K562 (cell line): ENCODE data around the gene TEX22. TPM values are rescaled to one million over a fixed set of nuclear protein-coding genes. Genes with fewer than 3 reads are reported as not detected.

Source experiments
- AFF4 ChIP-seq: sonication (generic); formaldehyde crosslinking; IDR thresholded peaks from 2 replicates; pipeline ENCODE4 v1.8.0; 2023; ENCODE audit warnings: mild to moderate bottlenecking, missing genetic modification reagents
- HMG20A ChIP-seq: fragments of 450-650 bp; formaldehyde crosslinking; conservative IDR thresholded peaks from 2 replicates; pipeline ENCODE4 v1.4.0; 2020; ENCODE audit warnings: mild to moderate bottlenecking, mixed read lengths
- KDM5B ChIP-seq: fragments of 200-600 bp; sonication (generic); IDR thresholded peaks from 2 replicates; pipeline ENCODE4 v1.6.1; 2012; ENCODE audit warnings: low read depth, mild to moderate bottlenecking, moderate library complexity, low read length, control low read depth, inconsistent platforms; ENCODE audit not compliant: insufficient replicate concordance
- PHTF2 ChIP-seq: fragments of 250-450 bp; sonication (Bioruptor Pico); IDR thresholded peaks from 2 replicates; pipeline ENCODE4 v1.5.0; 2021; ENCODE audit warnings: mild to moderate bottlenecking
- POLR2B ChIP-seq: fragments of 450-650 bp; IDR thresholded peaks from 2 replicates; pipeline ENCODE4 v1.6.1; 2018; ENCODE audit warnings: low read depth; ENCODE audit not compliant: partially characterized antibody
- POU5F1 ChIP-seq: fragments of 150-350 bp; IDR thresholded peaks from 2 replicates; pipeline ENCODE4 v1.6.1; 2014; ENCODE audit warnings: borderline replicate concordance, low read length, low read depth, mild to moderate bottlenecking; ENCODE audit not compliant: partially characterized antibody
- PRPF4 ChIP-seq: fragments of 200-400 bp; formaldehyde crosslinking; IDR thresholded peaks from one replicate; pipeline ENCODE4 v1.6.1; 2017; ENCODE audit warnings: low read length, low read depth, mild to moderate bottlenecking; ENCODE audit not compliant: insufficient read depth, poor library complexity, severe bottlenecking
- RBM25 ChIP-seq: fragments of 200-400 bp; formaldehyde crosslinking; IDR thresholded peaks from 2 replicates; pipeline ENCODE4 v1.6.1; 2018; ENCODE audit warnings: low read length, low read depth, moderate library complexity; ENCODE audit not compliant: severe bottlenecking
- SIRT6 ChIP-seq: IDR thresholded peaks from one replicate; pipeline ENCODE4 v1.6.1; 2012; ENCODE audit warnings: low read depth, mild to moderate bottlenecking, control low read depth, inconsistent platforms, low read length, moderate library complexity
- SREBF2 ChIP-seq: sonication (generic); formaldehyde crosslinking; IDR thresholded peaks from 2 replicates; pipeline ENCODE4 v1.4.0; 2020; ENCODE audit warnings: mild to moderate bottlenecking, missing genetic modification reagents
- TCF7L2 ChIP-seq: fragments of 150-350 bp; IDR thresholded peaks from 2 replicates; pipeline ENCODE4 v1.6.1; 2016; ENCODE audit warnings: low read depth, mild to moderate bottlenecking, low read length, moderate library complexity
- TFAP4 ChIP-seq: sonication (generic); formaldehyde crosslinking; IDR thresholded peaks from 2 replicates; pipeline ENCODE4 v1.8.0; 2022; ENCODE audit warnings: missing genetic modification reagents, mild to moderate bottlenecking, moderate library complexity, borderline replicate concordance
- ZC3H11A ChIP-seq: IDR thresholded peaks from 2 replicates; pipeline ENCODE4 v1.6.1; 2012; ENCODE audit warnings: low read depth, low read length, improper control_type of control experiment
- polyA plus RNA-seq, 8 experiments: library from polyadenylated mRNA; depleted of rRNA in 4 of 8; stranded (reverse) in 5 of 8; unstranded in 3 of 8; fragments of >200 nt; fragmentation: Nextera tagmentation in 2 of 8; fragmentation: Illumina TruSeq in 1 of 8; extraction: Ambion mirVana in 2 of 8; extraction: Trizol in 1 of 8; gene quantifications; 2 replicates each; pipeline versions ENCODE4 v1.2.1 to v1.2.3, GENCODE V29; 2011 to 2014; ENCODE audit warnings: inconsistent platforms in 1 of 8, missing spikeins in 1 of 8
- total RNA-seq, 7 experiments: library from RNA; depleted of rRNA in 6 of 7; stranded (reverse); fragments of >200 nt in 6 of 7; fragmentation: Illumina TruSeq in 2 of 7; extraction: Trizol in 2 of 7; gene quantifications; 2 replicates each; pipeline versions ENCODE4 v1.2.1 to v1.2.3, GENCODE V29; 2011 to 2021; ENCODE audit warnings: low replicate concordance in 1 of 7

TEX22 gene
- total and polyA plus RNA-seq, 9 of the 15 experiments (the other 6 are each of a cell fraction or from before 2014, with no cell fraction given) = 0.04 to 1.7 (median 0.23) TPM; not detected in 2

- no peak for TF ChIP-seq AFF4 (CRISPR knock-in tag)
- TF ChIP-seq SIRT6 = no peak
- no peak for TF ChIP-seq ZC3H11A
- TF ChIP-seq SREBF2 (CRISPR knock-in tag) = no peak
- TF ChIP-seq TFAP4 = peak; percentile 40; the same call in 1 of the 2 replicates
- no peak for TF ChIP-seq HMG20A (CRISPR knock-in tag)
- TF ChIP-seq KDM5B = no peak
- no peak for TF ChIP-seq TCF7L2
- no peak for TF ChIP-seq PHTF2 (CRISPR knock-in tag)
- no peak for TF ChIP-seq POLR2B
- no peak for TF ChIP-seq RBM25
- no peak for TF ChIP-seq POU5F1
- TF ChIP-seq PRPF4 = no peak
These were observed 21.1 kb downstream of the TEX22 start, which contains the start of gene MTA1 (continued) for GRCh38 chr14:105419195-105420091.
